Esophagus squamous epithelium (tissue), 4 donors: ENCODE measurements around the gene DRAP1.
"Not testable (repeated sequence)": the region's sequence is repeated elsewhere in the genome, so short reads cannot be mapped to it uniquely, and the experiment has no call there.

ENCODE experiments used
- CTCF ChIP-seq, 6 experiments: fragments of 450-650 bp in 4 of 6; fragments of 200-600 bp in 2 of 6; sonication (generic) in 2 of 6; IDR thresholded peaks; one replicate each; pipeline ENCODE4 v1.5.1; 2016 to 2019; ENCODE audit warnings: antibody characterized with exemption in 6 of 6, mild to moderate bottlenecking in 4 of 6, moderate library complexity in 4 of 6
- POLR2A ChIP-seq, 4 donors: fragments of 450-650 bp; IDR thresholded peaks; one replicate each; pipeline ENCODE4 v1.6.1; 2017; ENCODE audit warnings: antibody characterized with exemption in 4 of 4, mild to moderate bottlenecking in 4 of 4, moderate library complexity in 3 of 4

GRCh38 chr11:65892137-65892540 is 27.1 kb upstream of the DRAP1 start:
- TF ChIP-seq CTCF, POLR2A (IDR thresholded peaks at IDR 0.05): not testable (repeated sequence)
